Retinal pigment epithelial cell (primary cell): Measurements from ENCODE around the gene NRG3.

Experiments
- DNase-seq: peaks from one replicate; pipeline ENCODE4 v3.0.0-alpha.2; 2010; ENCODE audit warnings: low read depth
- H3K4me3 ChIP-seq: 2 replicates; pipeline ENCODE4 v1.5.1; 2011; ENCODE audit warnings: mild to moderate bottlenecking, low read length, control low read depth, moderate library complexity
- CTCF ChIP-seq: conservative IDR thresholded peaks from 2 replicates; pipeline ENCODE4 v1.5.1; 2011; ENCODE audit warnings: low read depth, low read length, control low read depth, inconsistent platforms

Gene NRG3

GRCh38 chr10:81882011-81882410 is 7.0 kb downstream of the NRG3 start:
- no peak overlapping the region for H3K4me3 ChIP-seq
- no peak for TF ChIP-seq CTCF
- no peak for DNase-seq

GRCh38 chr10:81884856-81885255 is 9.9 kb downstream of the NRG3 start:
- TF ChIP-seq CTCF = no peak
- H3K4me3 ChIP-seq = no peak overlapping the region
- DNase-seq = no peak

- TF ChIP-seq CTCF = no peak
- no peak overlapping the region for H3K4me3 ChIP-seq
- no peak for DNase-seq
Observed at GRCh38 chr10:81885491-81885890, 10.5 kb downstream of the NRG3 start.

GRCh38 chr10:81886939-81887338 is 11.9 kb downstream of the NRG3 start:
- no peak overlapping the region for H3K4me3 ChIP-seq
- TF ChIP-seq CTCF = no peak
- DNase-seq = no peak

- H3K4me3 ChIP-seq = no peak overlapping the region
- no peak for TF ChIP-seq CTCF
Observed at GRCh38 chr10:81889181-81889769, 14.3 kb downstream of the NRG3 start.

DNA sequence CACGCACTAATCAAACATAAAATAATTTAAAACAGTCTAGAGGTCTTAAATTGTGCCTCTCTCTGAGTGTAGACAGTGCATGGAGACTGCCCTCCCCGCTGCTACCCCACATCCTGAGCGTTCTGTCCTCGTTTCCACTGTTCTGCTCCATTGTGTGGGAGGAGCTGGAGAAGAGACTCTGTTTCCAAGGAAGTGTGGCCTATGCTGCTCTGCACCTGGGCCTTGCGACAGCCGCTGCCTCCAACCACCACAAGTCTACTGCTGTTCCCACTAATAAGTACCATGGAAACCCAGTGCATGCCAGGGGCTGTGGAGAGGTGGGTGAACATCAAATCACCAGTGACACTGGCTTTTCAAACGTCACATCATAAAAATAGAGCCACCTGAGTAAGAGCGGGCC is 19.6 kb downstream of the NRG3 start:
- TF ChIP-seq CTCF = no peak
- no peak overlapping the region for H3K4me3 ChIP-seq
- no peak for DNase-seq

More at GRCh38 chr10:81889181-81889769, 14.3 kb downstream of the NRG3 start:
- DNase-seq = no peak

- DNase-seq = peak; percentile 39
- TF ChIP-seq CTCF = no peak
- no peak overlapping the region for H3K4me3 ChIP-seq
Observed at GRCh38 chr10:81898518-81898917, 23.5 kb downstream of the NRG3 start.
